ENCODE data around the gene OMA1.
"Not testable (repeated sequence)": the region's sequence is repeated elsewhere in the genome, so short reads cannot be mapped to it uniquely, and the experiment has no call there.

Gene OMA1

DNA sequence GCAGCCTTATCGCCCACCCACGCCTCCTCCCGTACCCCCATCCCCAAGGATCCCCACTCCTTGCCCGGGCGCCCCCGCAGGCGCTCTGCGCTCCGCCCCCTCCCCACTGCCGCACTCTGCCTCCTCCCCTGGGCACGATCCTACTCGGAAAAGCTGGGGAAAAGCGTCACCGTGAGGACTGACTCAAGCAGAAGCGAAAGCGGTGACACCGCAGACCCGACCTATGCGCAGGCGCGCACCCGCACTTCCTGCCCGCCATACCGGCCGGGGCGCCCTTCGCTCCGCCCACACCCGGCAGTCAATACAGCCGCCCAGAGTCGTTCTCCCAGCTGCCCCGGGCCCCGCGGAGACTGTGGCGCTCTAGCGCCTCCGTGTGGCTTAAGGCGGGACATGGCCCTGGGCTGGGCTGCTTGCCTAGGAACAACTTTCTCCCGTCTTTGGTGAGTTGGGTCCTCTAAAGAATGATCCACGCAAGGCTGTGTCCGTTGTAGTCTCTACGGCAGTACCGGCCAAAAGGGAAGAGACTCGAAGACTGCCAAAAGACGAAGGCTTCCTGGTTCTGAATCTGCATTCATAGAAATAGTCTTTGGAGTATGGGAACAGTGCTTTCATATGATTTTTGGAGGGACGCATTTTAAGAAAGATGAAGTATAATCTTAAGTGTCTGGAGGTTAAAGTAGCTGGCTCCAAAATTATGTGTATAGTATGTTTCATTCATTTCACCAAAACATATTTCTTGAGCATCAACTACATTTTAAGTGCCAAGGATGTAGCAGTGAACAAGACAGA is at the start of gene OMA1:
OMA1 (minus strand) TSS at position 207 of the 789 bp plus-strand sequence. CDS start 7,432 bp downstream, outside the sequence.
- DNase-seq, result peak; percentile 96

DNA sequence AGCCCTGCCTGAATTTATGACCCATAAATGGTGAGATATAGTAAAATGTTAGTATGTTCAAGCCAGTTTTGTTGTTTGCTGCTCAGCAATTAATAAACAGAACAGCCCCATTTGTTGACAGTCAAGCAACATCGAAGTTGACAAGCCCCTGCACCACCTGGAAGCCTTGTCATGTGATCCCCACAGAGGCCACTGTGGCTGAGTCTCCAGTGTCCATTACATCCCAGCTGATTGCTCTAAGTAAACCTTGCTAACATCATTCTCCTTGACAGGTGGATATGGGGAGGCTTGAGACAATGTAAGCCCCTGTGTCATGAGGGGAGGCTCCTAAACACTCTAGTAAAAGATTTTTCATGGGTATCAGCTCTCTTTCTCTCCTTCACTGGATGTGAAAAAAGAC is 48.0 kb upstream of the OMA1 start:
- DNase-seq, result no peak

- peak; percentile 94 for DNase-seq
Observed at GRCh38 chr1:58592522-58593134, 46.1 kb upstream of the OMA1 start.

DNA sequence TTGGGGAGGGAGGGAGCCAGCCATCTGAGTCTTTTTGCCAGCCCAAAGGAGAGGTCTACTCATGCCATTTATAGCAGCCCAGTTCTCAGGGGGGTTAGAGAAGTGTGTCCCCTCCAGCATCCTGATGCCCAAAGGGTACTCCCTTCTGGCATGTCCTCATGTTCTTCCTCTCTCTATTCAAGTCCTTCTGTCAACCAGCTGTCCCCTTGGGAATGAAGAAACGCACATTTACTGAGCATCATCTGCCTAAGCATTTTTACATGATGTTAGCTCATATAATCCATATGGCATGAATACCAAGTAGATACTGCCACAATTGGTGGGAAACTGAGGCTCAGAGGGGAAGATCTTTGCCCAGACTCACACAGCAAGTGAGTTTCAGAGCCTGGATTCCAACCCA is 45.3 kb upstream of the OMA1 start:
- peak; percentile 71 for DNase-seq

DNA sequence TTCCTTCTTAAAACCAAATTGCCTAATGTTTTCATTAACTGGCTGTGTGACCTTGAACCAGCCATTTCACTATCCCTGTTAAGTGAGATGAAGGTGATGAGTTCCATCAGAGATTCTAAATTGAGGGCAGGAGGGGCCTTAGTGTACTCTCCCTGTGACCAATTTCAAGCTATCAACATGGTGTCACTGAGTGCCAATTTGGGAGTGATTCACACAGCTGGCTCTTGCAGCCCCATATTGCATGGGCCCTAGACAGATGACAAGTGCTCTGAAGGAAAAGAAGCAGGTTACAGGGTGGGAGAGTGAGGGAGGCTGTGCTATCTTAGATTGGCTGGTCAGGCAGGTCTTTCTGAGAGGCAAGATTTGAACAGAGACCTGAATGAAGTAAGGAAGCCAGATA is 43.5 kb upstream of the OMA1 start:
- no peak for DNase-seq

- DNase-seq, result no peak
Observed at GRCh38 chr1:58588396-58588795, 41.9 kb upstream of the OMA1 start.

DNA sequence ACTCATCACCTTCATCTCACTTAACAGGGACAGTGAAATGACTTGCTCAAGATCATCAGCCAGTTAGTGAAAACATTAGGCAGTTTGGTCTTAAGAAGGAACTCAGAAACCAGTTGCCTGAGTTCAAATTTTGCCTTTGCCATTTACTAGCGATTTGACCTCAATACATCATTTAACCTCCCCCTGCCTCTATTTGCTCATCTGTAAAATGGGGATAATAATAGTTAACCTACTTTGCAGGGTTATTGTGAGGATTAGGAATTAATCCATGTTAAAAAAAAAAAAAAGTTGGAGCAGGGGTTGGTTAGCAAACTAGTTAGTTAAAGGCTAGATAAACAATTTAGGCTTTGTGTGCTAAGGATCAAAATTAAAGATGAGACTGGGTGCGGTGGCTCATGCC is 41.1 kb upstream of the OMA1 start:
- DNase-seq, result no peak

- DNase-seq, result no peak
Observed at GRCh38 chr1:58586271-58586670, 39.7 kb upstream of the OMA1 start.

- no peak for DNase-seq
Observed at GRCh38 chr1:58585581-58586151, 39.1 kb upstream of the OMA1 start.

- no peak for DNase-seq
Observed at GRCh38 chr1:58585166-58585565, 38.6 kb upstream of the OMA1 start.

DNA sequence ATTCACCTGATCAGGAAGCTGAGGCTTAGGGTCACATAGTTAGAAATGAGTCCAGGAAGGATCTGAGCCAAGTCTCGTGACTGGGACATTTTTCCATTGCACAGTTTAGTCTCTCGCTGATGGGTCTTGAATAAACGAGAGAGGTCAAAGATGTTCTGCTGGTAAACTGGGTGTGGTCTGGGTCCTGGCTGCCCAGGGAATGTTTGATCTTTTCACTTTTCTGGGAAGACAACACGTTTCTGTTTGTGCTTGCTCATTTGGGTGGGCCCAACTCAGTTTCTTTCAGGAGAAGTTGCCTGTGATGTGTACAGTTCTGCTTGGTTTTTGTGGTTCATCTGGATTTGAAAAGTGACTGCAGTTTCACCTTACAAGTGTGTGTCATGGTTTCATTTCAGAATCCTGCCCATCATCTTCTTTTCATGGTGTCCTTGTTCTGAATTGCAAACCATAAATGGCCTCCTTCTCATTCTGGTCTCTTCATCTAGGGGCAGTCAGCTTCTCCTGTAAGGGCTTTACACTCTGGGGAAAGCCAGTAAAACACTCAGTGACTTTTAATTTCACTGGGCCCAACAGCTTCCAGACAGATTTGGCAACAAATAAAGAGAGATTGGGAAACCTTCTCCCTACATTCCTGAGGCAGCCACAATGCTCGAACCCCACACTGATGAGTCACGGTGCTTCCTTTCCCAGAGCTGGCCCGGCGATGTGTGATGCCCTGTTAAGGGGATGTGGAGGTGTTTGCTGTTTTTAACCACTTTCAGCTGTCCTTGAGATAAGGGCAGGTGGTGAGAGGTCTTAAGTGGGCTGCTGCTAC is 37.8 kb upstream of the OMA1 start:
- DNase-seq, result no peak

DNA sequence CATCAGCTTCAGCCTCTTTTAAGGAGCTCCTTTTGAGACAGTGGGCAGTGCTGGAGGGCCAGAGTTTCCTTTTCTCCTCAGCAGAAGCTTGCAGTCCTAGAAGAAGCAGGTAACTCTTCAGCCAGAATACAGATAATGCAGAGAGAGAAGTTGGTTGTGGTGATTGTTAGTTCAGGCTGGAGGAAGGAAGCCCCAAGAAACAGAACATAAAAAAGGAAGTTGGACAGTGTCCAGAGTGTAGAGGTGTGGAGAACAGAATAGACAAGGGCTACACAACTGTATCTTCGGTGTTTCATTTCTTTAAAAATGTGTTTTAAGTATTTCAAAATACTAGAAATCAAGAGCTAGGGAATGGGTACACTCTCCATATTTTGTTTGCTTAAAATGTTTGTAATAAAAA is 37.0 kb upstream of the OMA1 start:
- no peak for DNase-seq

GRCh38 chr1:58582143-58582542 is 35.6 kb upstream of the OMA1 start:
- DNase-seq, result not testable (repeated sequence)

- DNase-seq, result no peak
Observed at GRCh38 chr1:58581641-58582040, 35.1 kb upstream of the OMA1 start.

- no peak for DNase-seq
Observed at GRCh38 chr1:58580186-58580585, 33.7 kb upstream of the OMA1 start.

DNA sequence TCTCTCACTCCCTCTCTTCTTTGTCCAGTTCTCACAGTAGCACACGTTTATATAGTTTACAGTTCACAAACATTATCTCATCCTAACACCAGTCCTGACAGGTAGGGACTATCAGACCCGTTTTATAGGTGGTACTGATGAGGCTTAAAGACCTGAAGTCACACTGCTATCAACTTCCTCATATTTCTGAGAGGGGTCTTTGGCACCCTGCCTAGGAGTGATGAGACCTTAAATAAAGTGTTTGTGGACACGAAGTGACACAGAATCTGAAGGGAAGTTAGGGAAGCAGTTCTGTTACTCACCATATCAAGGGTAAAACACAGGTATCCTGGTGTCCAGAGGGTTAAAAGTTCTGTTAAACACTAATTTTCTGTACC is 31.1 kb upstream of the OMA1 start:
- DNase-seq, result no peak

GRCh38 chr1:58576727-58577653 is 30.5 kb upstream of the OMA1 start, which contains the start of gene TACSTD2:
TSS of gene TACSTD2 (minus strand) at chr1:58577252. CDS start at chr1:58577156, 96 bp downstream.
- no peak for DNase-seq

- no peak for DNase-seq
Observed at GRCh38 chr1:58576325-58576726, 29.8 kb upstream of the OMA1 start.

- DNase-seq, result no peak
Observed at GRCh38 chr1:58575551-58576324, 29.2 kb upstream of the OMA1 start.

- DNase-seq, result no peak
Observed at GRCh38 chr1:58574816-58575215, 28.3 kb upstream of the OMA1 start.
